BLaER1 treated with 17β-estradiol and CSF1 and Interleukin-3, amounts not matched to agents 10 nM and 100 nM (cell line): Measurements from ENCODE around the gene GATAD2A.

ENCODE experiments used
- H3K27ac ChIP-seq, 11 experiments: shearing (Covaris generic); formaldehyde crosslinking; 2 replicates each; pipeline ENCODE4 v1.8.1; 2022
- H3K27me3 ChIP-seq, 11 experiments: shearing (Covaris generic); formaldehyde crosslinking; 2 replicates each; pipeline ENCODE4 v1.8.1; 2022
- H3K36me3 ChIP-seq, 11 experiments: shearing (Covaris generic); formaldehyde crosslinking; 2 replicates each; pipeline ENCODE4 v1.8.1; 2022
- H3K4me1 ChIP-seq, 10 experiments: shearing (Covaris generic); formaldehyde crosslinking; 2 replicates each; pipeline ENCODE4 v1.8.1; 2022
- H3K4me2 ChIP-seq, 11 experiments: shearing (Covaris generic); formaldehyde crosslinking; 2 replicates each; pipeline ENCODE4 v1.8.1; 2022
- H3K4me3 ChIP-seq, 10 experiments: shearing (Covaris generic); formaldehyde crosslinking; 2 replicates each; pipeline ENCODE4 v1.8.1; 2022
- H3K9ac ChIP-seq, 11 experiments: shearing (Covaris generic); formaldehyde crosslinking; 2 replicates each; pipeline ENCODE4 v1.8.1; 2022
- H3K9me3 ChIP-seq, 11 experiments: shearing (Covaris generic); formaldehyde crosslinking; replicated peaks in 1 of 11; 2 replicates each; pipeline ENCODE4 v1.8.1; 2022
- H4K20me1 ChIP-seq, 11 experiments: shearing (Covaris generic); formaldehyde crosslinking; 2 replicates each; pipeline ENCODE4 v1.8.1; 2022
- Cebpa-rat ChIP-seq, 11 experiments: shearing (Covaris generic); IDR thresholded peaks; 2 replicates each; pipeline ENCODE4 v1.8.1; 2022

The GATAD2A gene

GRCh38 chr19:19445288-19445687 lies 39.8 kb downstream of the GATAD2A start:
- H3K36me3 ChIP-seq, result peaks cover 20 to 82% (median 59%) of the 10 kb centered on the region in 11 experiments; a peak in 20 of 22 replicates
- H3K27me3 ChIP-seq, result no peaks in the 10 kb centered on the region
- H4K20me1 ChIP-seq, result peaks cover 96 to 100% (median 100%) of the 10 kb centered on the region in 11 experiments
- TF ChIP-seq Cebpa-rat (IDR thresholded peaks at IDR 0.05), result no peak
- no peaks in the 10 kb centered on the region for H3K9me3 ChIP-seq
- no peak overlapping the region for H3K4me3 ChIP-seq
- peaks cover 63 to 82% (median 76%) of the 10 kb centered on the region in 10 experiments for H3K4me1 ChIP-seq
- H3K27ac ChIP-seq, result peak overlapping the region in 4 of 11 experiments; percentile 14 to 63 (median 30); a peak in 5 of 22 replicates
- peak overlapping the region in 1 of 11 experiments; percentile 27; a peak in 1 of 22 replicates for H3K9ac ChIP-seq
- H3K4me2 ChIP-seq, result peak overlapping the region; percentile 48 to 77 (median 61); a peak in 21 of 22 replicates

GRCh38 chr19:19445911-19446361 lies 40.5 kb downstream of the GATAD2A start:
- H3K4me3 ChIP-seq, result no peak overlapping the region
- peak overlapping the region; percentile 10 to 77 (median 57); a peak in 19 of 22 replicates for H3K4me2 ChIP-seq
- H3K36me3 ChIP-seq, result peaks cover 20 to 80% (median 58%) of the 10 kb centered on the region in 11 experiments; a peak in 20 of 22 replicates
- H3K9me3 ChIP-seq, result no peaks in the 10 kb centered on the region
- no peaks in the 10 kb centered on the region for H3K27me3 ChIP-seq
- H3K4me1 ChIP-seq, result peaks cover 69 to 88% (median 82%) of the 10 kb centered on the region in 10 experiments
- no peak for TF ChIP-seq Cebpa-rat (IDR thresholded peaks at IDR 0.05)
- peaks cover 96 to 100% (median 100%) of the 10 kb centered on the region in 11 experiments for H4K20me1 ChIP-seq
- peak overlapping the region in 2 of 11 experiments; percentile 23 to 25; a peak in 3 of 22 replicates for H3K27ac ChIP-seq
- no peak overlapping the region for H3K9ac ChIP-seq

DNA sequence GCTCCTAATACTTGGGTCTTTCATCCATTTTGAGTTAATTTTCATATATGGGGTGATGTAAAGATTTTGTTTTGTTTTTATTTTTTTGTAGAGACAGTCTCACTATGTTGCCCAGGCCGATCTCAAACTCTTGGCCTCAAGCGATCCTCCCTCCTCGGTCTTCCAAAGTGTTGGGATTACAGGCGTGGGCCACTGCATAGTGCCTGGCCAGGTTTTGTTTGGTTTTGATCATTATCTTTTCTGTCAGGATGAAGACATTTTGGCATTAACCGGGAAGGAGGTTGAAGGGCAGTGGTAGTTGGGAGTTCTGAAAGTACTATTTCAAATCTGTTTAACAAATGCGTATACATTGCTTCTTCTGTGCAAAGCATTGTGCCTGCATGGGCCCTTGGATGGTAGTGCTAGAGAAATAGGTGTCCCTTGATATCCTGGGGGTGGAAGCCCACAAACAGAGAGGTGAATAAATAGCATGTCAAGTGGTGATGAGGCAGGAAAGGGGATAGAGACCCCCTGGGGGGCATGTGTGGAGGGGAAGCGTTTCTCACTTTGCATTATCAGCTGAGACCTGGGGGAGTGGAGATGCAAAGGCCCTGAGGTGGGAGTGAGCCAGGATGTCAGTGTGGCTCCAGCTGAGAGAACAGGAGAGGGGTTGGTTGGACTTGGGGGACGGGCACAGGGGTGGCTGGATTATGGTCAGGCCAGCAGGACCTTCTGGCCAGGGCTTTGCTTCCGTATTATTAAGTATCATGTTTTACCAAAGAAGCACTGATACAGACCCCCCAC lies 41.4 kb downstream of the GATAD2A start:
- no peaks in the 10 kb centered on the region for H3K27me3 ChIP-seq
- peaks cover 97 to 100% (median 100%) of the 10 kb centered on the region in 11 experiments for H4K20me1 ChIP-seq
- H3K4me2 ChIP-seq, result peak overlapping the region; percentile 30 to 77 (median 45)
- H3K27ac ChIP-seq, result peak overlapping the region in 5 of 11 experiments; percentile 21 to 37 (median 23); a peak in 8 of 22 replicates
- no peak for TF ChIP-seq Cebpa-rat (IDR thresholded peaks at IDR 0.05)
- peak overlapping the region in 2 of 11 experiments; percentile 18 to 34; a peak in 1 of 22 replicates for H3K9ac ChIP-seq
- no peaks in the 10 kb centered on the region for H3K9me3 ChIP-seq
- no peak overlapping the region for H3K4me3 ChIP-seq
- H3K4me1 ChIP-seq, result peaks cover 78 to 97% (median 91%) of the 10 kb centered on the region in 10 experiments
- H3K36me3 ChIP-seq, result peaks cover 20 to 73% (median 51%) of the 10 kb centered on the region in 11 experiments; a peak in 19 of 22 replicates

- peak overlapping the region in 3 of 11 experiments; percentile 18 to 34 (median 32); a peak in 4 of 22 replicates for H3K9ac ChIP-seq
- H3K9me3 ChIP-seq, result no peaks in the 10 kb centered on the region
- no peak for TF ChIP-seq Cebpa-rat (IDR thresholded peaks at IDR 0.05)
- H3K27me3 ChIP-seq, result no peaks in the 10 kb centered on the region
- peak overlapping the region; percentile 30 to 77 (median 45); a peak in 21 of 22 replicates for H3K4me2 ChIP-seq
- H3K36me3 ChIP-seq, result peaks cover 20 to 71% (median 52%) of the 10 kb centered on the region in 11 experiments; a peak in 19 of 22 replicates
- H3K4me1 ChIP-seq, result peaks cover 86 to 100% (median 95%) of the 10 kb centered on the region in 10 experiments
- peaks cover 97 to 100% (median 100%) of the 10 kb centered on the region in 11 experiments for H4K20me1 ChIP-seq
- H3K4me3 ChIP-seq, result no peak overlapping the region
- peak overlapping the region in 6 of 11 experiments; percentile 7 to 25 (median 22); a peak in 5 of 22 replicates for H3K27ac ChIP-seq
Observed at GRCh38 chr19:19447536-19448237, 42.2 kb downstream of the GATAD2A start.

- peak overlapping the region in 3 of 11 experiments; percentile 18 to 32 (median 31); a peak in 2 of 22 replicates for H3K9ac ChIP-seq
- H3K4me3 ChIP-seq, result no peak overlapping the region
- H3K36me3 ChIP-seq, result peaks cover 19 to 66% (median 52%) of the 10 kb centered on the region in 11 experiments; a peak in 17 of 22 replicates
- peak overlapping the region in 5 of 11 experiments; percentile 7 to 25 (median 21); a peak in 2 of 22 replicates for H3K27ac ChIP-seq
- H3K9me3 ChIP-seq, result no peaks in the 10 kb centered on the region
- peaks cover 91 to 99% (median 95%) of the 10 kb centered on the region in 10 experiments for H3K4me1 ChIP-seq
- no peak for TF ChIP-seq Cebpa-rat (IDR thresholded peaks at IDR 0.05)
- peak overlapping the region in 9 of 11 experiments; percentile 34 to 77 (median 45); a peak in 10 of 22 replicates for H3K4me2 ChIP-seq
- peaks cover 97 to 100% (median 100%) of the 10 kb centered on the region in 11 experiments for H4K20me1 ChIP-seq
- H3K27me3 ChIP-seq, result no peaks in the 10 kb centered on the region
Observed at GRCh38 chr19:19448238-19448544, 42.7 kb downstream of the GATAD2A start.

- Histone ChIP-seq H3K27me3 (no peaks in the 10 kb centered on the region), H3K27ac (peak overlapping the region in 7 of 11 experiments; percentile 4 to 52 (median 18); a peak in 7 of 22 replicates), H3K9me3 (no peaks in the 10 kb centered on the region), H3K9ac (peak overlapping the region in 3 of 11 experiments; percentile 23 to 39 (median 33); a peak in 4 of 22 replicates), H4K20me1 (peaks cover 92 to 100% (median 100%) of the 10 kb centered on the region in 11 experiments), H3K36me3 (peaks cover 17 to 56% (median 46%) of the 10 kb centered on the region in 11 experiments; a peak in 21 of 22 replicates), H3K4me1 (peaks cover 68 to 93% (median 78%) of the 10 kb centered on the region in 10 experiments), H3K4me2 (peak overlapping the region; percentile 4 to 69 (median 48)), H3K4me3 (no peak overlapping the region)
- TF ChIP-seq Cebpa-rat (IDR thresholded peaks at IDR 0.05), result no peak
Observed at GRCh38 chr19:19451429-19452242, 46.2 kb downstream of the GATAD2A start.

DNA sequence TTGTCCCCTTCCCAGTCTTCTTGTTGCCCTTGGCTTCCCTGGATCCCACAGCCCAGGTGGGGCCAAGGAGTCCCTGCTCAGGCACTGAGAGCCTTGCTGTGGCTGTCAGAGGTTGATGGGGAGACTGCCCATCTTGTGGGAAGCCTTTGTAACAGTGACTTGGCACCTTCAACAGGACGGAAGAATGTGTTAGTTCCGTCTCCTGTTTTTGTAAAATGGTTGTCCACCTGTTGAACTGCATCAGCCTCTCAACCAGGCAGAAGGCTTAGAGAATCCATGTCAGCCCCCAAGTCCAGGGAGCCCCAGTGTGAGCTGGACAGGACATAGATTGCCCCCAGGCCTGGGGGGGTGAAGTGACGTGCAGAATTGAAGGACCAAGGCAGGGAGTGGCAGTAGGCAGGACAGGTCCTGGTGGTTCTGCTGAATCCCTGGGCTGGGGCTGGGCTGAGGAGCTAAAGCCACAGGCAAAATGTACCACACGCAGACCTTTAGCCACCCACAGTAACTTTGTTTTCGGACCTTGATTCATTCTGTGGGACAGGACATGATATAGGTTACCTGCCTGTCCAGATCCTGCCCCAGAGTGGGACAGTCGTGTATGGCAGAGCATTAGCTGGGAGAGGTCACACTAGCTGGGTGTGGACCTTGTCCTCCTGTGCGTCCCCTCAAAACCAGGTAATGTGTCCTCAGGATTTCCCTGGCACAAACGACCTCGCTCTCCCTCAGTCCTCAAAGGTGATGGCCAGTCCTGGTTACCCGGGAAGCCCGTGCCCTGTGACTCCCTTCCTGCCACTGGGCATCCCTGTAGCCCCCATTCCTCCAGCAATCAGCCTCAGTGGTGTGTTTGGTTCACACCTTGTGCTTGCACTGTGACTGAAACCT lies 47.0 kb downstream of the GATAD2A start:
- Histone ChIP-seq H3K27ac (peak overlapping the region in 8 of 11 experiments; percentile 4 to 52 (median 22); a peak in 11 of 22 replicates), H3K27me3 (no peaks in the 10 kb centered on the region), H4K20me1 (peaks cover 90 to 100% (median 100%) of the 10 kb centered on the region in 11 experiments), H3K9ac (peak overlapping the region in 4 of 11 experiments; percentile 7 to 39 (median 28); a peak in 6 of 22 replicates), H3K4me2 (peak overlapping the region; percentile 10 to 69 (median 48); a peak in 21 of 22 replicates), H3K4me1 (peaks cover 68 to 93% (median 78%) of the 10 kb centered on the region in 10 experiments), H3K9me3 (no peaks in the 10 kb centered on the region), H3K4me3 (no peak overlapping the region), H3K36me3 (peaks cover 23 to 56% (median 47%) of the 10 kb centered on the region in 11 experiments)
- TF ChIP-seq Cebpa-rat (IDR thresholded peaks at IDR 0.05), result no peak
